K562 (cell line): Measurements from ENCODE around the gene ANKS4B. TPM values are rescaled to one million over a fixed set of nuclear protein-coding genes. Genes with fewer than 3 reads are reported as not detected.
A peak's percentile ranks its signal among the peaks of the same experiment; 100 is the strongest.

Experiments
- ATAC-seq: fragments of 200-7000 bp; cut with Tn5 transposase; 3 replicates; pipeline ENCODE4 v1.9.1; 2020; ENCODE audit warnings: moderate library complexity
- BruUV-seq: library from RNA; stranded (reverse); fragments of 400-500 nt; replicated peaks from 2 replicates; lab custom pipeline; 2021; lab: Mats Ljungman, UMichigan
- CTCF ChIA-PET: fragments of 300-600 bp; formaldehyde crosslinking; extraction: SDS; loops from one replicate; lab custom pipeline; 2021; ENCODE audit warnings: low intra/inter-chr PET ratio; lab: Yijun Ruan, JAX
- POLR2A ChIA-PET: fragments of 300-600, 350-650 bp; sonication (Branson Sonifier 250); formaldehyde crosslinking; extraction: SDS; loops from one replicate; lab custom pipeline; 2021; ENCODE audit warnings: antibody characterized with exemption, inconsistent platforms; lab: Yijun Ruan, JAX
- DNase-seq, 4 experiments: peaks; one replicate each; pipeline versions ENCODE4 v3.0.0 to v3.0.0-alpha.2; 2011 to 2018; ENCODE audit warnings: low spot score in 3 of 4, mixed read lengths in 3 of 4; ENCODE audit errors: extremely low read depth in 1 of 4
- FAIRE-seq: peaks from 2 replicates; lab custom pipeline; 2011; peaks lifted over from hg19 to GRCh38; lab: Jason Lieb, UNC
- H2AFZ ChIP-seq: 2 replicates; pipeline ENCODE4 v1.6.0; 2011; ENCODE audit warnings: low read depth, low read length, control low read depth, inconsistent platforms
- H3K27ac ChIP-seq: fragments of 200-600 bp; 3 replicates; pipeline ENCODE4 v1.8.0; 2011; ENCODE audit warnings: low read depth, mild to moderate bottlenecking, control low read depth, inconsistent platforms, low read length, moderate library complexity, mixed read lengths; ENCODE audit errors: extremely low read depth
- H3K27me3 ChIP-seq, 2 experiments: fragments of 300-600 bp in 1 of 2; 2 replicates in 1 of 2; 3 replicates in 1 of 2; pipeline versions ENCODE4 v1.6.0 to v1.8.0; 2011; ENCODE audit warnings: inconsistent platforms in 2 of 2, low read length in 2 of 2, mild to moderate bottlenecking in 1 of 2, mixed read lengths in 1 of 2, moderate library complexity in 1 of 2; ENCODE audit not compliant: control insufficient read depth in 2 of 2, insufficient read depth in 2 of 2
- H3K36me3 ChIP-seq: fragments of 300-600 bp; 3 replicates; pipeline ENCODE4 v1.8.0; 2011; ENCODE audit warnings: mild to moderate bottlenecking, low read length, inconsistent platforms; ENCODE audit not compliant: control insufficient read depth, insufficient read depth
- H3K4me1 ChIP-seq, 2 experiments: fragments of 200-600 bp in 1 of 2; replicated peaks in 1 of 2; 2 replicates in 1 of 2; 3 replicates in 1 of 2; pipeline versions ENCODE4 v1.5.1 to v1.8.0; 2011; ENCODE audit warnings: inconsistent platforms in 2 of 2, low read length in 2 of 2, mild to moderate bottlenecking in 1 of 2, mixed read lengths in 1 of 2, moderate library complexity in 1 of 2; ENCODE audit not compliant: control insufficient read depth in 2 of 2, insufficient read depth in 2 of 2
- H3K4me2 ChIP-seq: 2 replicates; pipeline ENCODE4 v1.6.1; 2011; ENCODE audit warnings: low read length, control low read depth, inconsistent platforms, mixed read lengths; ENCODE audit not compliant: insufficient read depth
- H3K4me3 ChIP-seq: fragments of 200-600 bp; sonication (generic), shearing (Covaris generic); 2 replicates; pipeline ENCODE4 v1.5.1; 2016; ENCODE audit warnings: control low read depth, inconsistent platforms
- H3K79me2 ChIP-seq: fragments of 200-600 bp; 3 replicates; pipeline ENCODE4 v1.8.0; 2011; ENCODE audit warnings: low read length, inconsistent platforms; ENCODE audit not compliant: control insufficient read depth, insufficient read depth
- H3K9ac ChIP-seq, 2 experiments: 2 replicates each; pipeline versions ENCODE4 v1.6.0 to v1.6.1; 2011; ENCODE audit warnings: low read depth in 2 of 2, low read length in 2 of 2, control low read depth in 1 of 2, inconsistent platforms in 1 of 2, mild to moderate bottlenecking in 1 of 2, mixed read lengths in 1 of 2; ENCODE audit not compliant: insufficient read depth in 1 of 2
- H3K9me1 ChIP-seq: one replicate; pipeline ENCODE4 v1.6.0; 2011; ENCODE audit warnings: inconsistent platforms, mild to moderate bottlenecking, low read length, moderate library complexity; ENCODE audit not compliant: control insufficient read depth, insufficient read depth
- H3K9me3 ChIP-seq: replicated peaks from 2 replicates; pipeline ENCODE4 v1.5.1; 2011; ENCODE audit warnings: low read depth, low read length, inconsistent platforms; ENCODE audit not compliant: control insufficient read depth, insufficient read depth
- H4K20me1 ChIP-seq: replicated peaks from 2 replicates; pipeline ENCODE4 v1.6.1; 2011; ENCODE audit warnings: low read length, inconsistent platforms, mixed read lengths; ENCODE audit not compliant: control insufficient read depth, insufficient read depth
- EWSR1 ChIP-seq: fragments of 450-650 bp; IDR thresholded peaks from 2 replicates; pipeline ENCODE4 v1.6.1; 2018; ENCODE audit warnings: borderline replicate concordance, mild to moderate bottlenecking, low read depth, moderate library complexity; ENCODE audit not compliant: partially characterized antibody
- RBM25 ChIP-seq: fragments of 200-400 bp; formaldehyde crosslinking; IDR thresholded peaks from 2 replicates; pipeline ENCODE4 v1.6.1; 2018; ENCODE audit warnings: low read length, low read depth, moderate library complexity; ENCODE audit not compliant: severe bottlenecking
- ZEB2 ChIP-seq: fragments of 450-650 bp; IDR thresholded peaks from 2 replicates; pipeline ENCODE4 v1.6.1; 2016
- ZNF121 ChIP-seq: sonication (generic); formaldehyde crosslinking; conservative IDR thresholded peaks from 2 replicates; pipeline ENCODE4 v1.8.0; 2022; ENCODE audit warnings: missing genetic modification reagents
- ZNF311 ChIP-seq: fragments of 250-450 bp; sonication (Bioruptor Pico); IDR thresholded peaks from 2 replicates; pipeline ENCODE4 v1.4.0; 2020; ENCODE audit warnings: mild to moderate bottlenecking, moderate library complexity
- ZNF445 ChIP-seq: fragments of 250-450 bp; sonication (Bioruptor Pico); IDR thresholded peaks from 2 replicates; pipeline ENCODE4 v1.4.0; 2020; ENCODE audit warnings: low read depth, mild to moderate bottlenecking, moderate library complexity
- WGBS: fragments of 100-300 bp; shearing (Covaris generic); methylation state at CpG from one replicate; pipeline ENCODE4 v1.1.6; 2016; ENCODE audit warnings: low coverage, mixed read lengths; ENCODE audit not compliant: insufficient coverage; ENCODE audit errors: missing lambda C conversion rate; 5-methylcytosine and 5-hydroxymethylcytosine counted together
- in situ Hi-C: fragments of 300-500 bp; cut with MboI; formaldehyde crosslinking; loops from 4 replicates; pipeline ENCODE4 v1.15.0; 2018; ENCODE audit warnings: inconsistent platforms, mixed read lengths
- intact Hi-C: fragments of 100-400 bp; cut with micrococcal nuclease; formaldehyde crosslinking; loops from 2 replicates; pipeline ENCODE4 v1.14.2; 2022
- polyA plus RNA-seq, 8 experiments: library from polyadenylated mRNA; depleted of rRNA in 4 of 8; stranded (reverse) in 5 of 8; unstranded in 3 of 8; fragments of >200 nt; fragmentation: Nextera tagmentation in 2 of 8; fragmentation: Illumina TruSeq in 1 of 8; extraction: Ambion mirVana in 2 of 8; extraction: Trizol in 1 of 8; gene quantifications; 2 replicates each; pipeline versions ENCODE4 v1.2.1 to v1.2.3, GENCODE V29; 2011 to 2014; ENCODE audit warnings: inconsistent platforms in 1 of 8, missing spikeins in 1 of 8
- total RNA-seq, 7 experiments: library from RNA; depleted of rRNA in 6 of 7; stranded (reverse); fragments of >200 nt in 6 of 7; fragmentation: Illumina TruSeq in 2 of 7; extraction: Trizol in 2 of 7; gene quantifications; 2 replicates each; pipeline versions ENCODE4 v1.2.1 to v1.2.3, GENCODE V29; 2011 to 2021; ENCODE audit warnings: low replicate concordance in 1 of 7
- TF ChIP-seq, protein P1 (sequence below): sonication (generic); formaldehyde crosslinking; IDR thresholded peaks from 2 replicates; pipeline ENCODE4 v1.8.1; 2023; ENCODE audit warnings: mild to moderate bottlenecking, missing genetic modification reagents

Gene ANKS4B
- total and polyA plus RNA-seq, 9 of the 15 experiments (the other 6 are each of a cell fraction or from before 2014, with no cell fraction given) = not detected

DNA sequence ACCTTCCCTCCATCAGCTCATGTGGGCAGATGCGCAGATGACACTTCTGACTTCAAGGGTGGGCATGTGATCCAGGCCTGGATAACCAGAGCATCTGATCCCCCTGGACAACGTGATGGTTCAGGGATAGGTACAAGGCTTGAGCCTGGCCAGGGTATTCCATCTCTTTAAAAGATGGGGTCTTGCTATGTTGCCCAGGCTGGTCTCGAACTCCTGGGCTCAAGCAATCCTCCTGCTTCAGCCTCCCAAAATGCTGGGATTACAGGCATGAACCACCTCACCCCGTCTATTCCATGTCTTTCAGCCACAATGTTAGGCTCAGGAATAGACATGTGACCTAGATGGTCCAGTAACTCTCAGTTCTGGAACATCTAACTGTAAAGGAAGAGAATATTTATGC is 23.8 kb downstream of the ANKS4B start:
- H3K27me3 ChIP-seq = peaks cover 0 to 2% of the 10 kb centered on the region in 2 experiments; a peak in 1 of 5 replicates
- TF ChIP-seq ZNF311 = no peak
- TF ChIP-seq, protein P1, sequence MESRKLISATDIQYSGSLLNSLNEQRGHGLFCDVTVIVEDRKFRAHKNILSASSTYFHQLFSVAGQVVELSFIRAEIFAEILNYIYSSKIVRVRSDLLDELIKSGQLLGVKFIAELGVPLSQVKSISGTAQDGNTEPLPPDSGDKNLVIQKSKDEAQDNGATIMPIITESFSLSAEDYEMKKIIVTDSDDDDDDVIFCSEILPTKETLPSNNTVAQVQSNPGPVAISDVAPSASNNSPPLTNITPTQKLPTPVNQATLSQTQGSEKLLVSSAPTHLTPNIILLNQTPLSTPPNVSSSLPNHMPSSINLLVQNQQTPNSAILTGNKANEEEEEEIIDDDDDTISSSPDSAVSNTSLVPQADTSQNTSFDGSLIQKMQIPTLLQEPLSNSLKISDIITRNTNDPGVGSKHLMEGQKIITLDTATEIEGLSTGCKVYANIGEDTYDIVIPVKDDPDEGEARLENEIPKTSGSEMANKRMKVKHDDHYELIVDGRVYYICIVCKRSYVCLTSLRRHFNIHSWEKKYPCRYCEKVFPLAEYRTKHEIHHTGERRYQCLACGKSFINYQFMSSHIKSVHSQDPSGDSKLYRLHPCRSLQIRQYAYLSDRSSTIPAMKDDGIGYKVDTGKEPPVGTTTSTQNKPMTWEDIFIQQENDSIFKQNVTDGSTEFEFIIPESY (CRISPR knock-in tag) = no peak
- no peak for TF ChIP-seq RBM25
- TF ChIP-seq ZNF121 = peak; percentile 68
- no peak for TF ChIP-seq EWSR1
- TF ChIP-seq ZNF445 (CRISPR knock-in tag) = no peak
- no peak for TF ChIP-seq ZEB2
- TF ChIP-seq, all 486 proteins: peak for 1
- DNase-seq (no peak), FAIRE-seq (no peak), ATAC-seq (no peak)
- 49% methylated on average over 4 of the region's 4 CpGs for WGBS
- Histone ChIP-seq H3K9me3 (no peaks in the 10 kb centered on the region), H4K20me1 (no peaks in the 10 kb centered on the region), H3K9me1 (no peaks in the 10 kb centered on the region), H3K4me1 (peaks cover 13 to 17% of the 10 kb centered on the region in 2 experiments; a peak in 4 of 5 replicates), H2AFZ (no peak overlapping the region), H3K9ac (no peak overlapping the region), H3K36me3 (no peaks in the 10 kb centered on the region), H3K4me2 (no peak overlapping the region), H3K79me2 (no peaks in the 10 kb centered on the region), H3K27ac (no peak overlapping the region), H3K4me3 (no peak overlapping the region)
- BruUV-seq = no TSS peak
- intact Hi-C loops (no loop called here), in situ Hi-C loops (no loop called here)
- POLR2A ChIA-PET = interaction anchor here (0.5 kb wide), 1 partner anchor 82 kb away, joined by 4 read pairs; no protein-coding TSS in a partner anchor
- CTCF ChIA-PET = no interaction called here
